Ovary (tissue), 3 donors: ENCODE measurements around the gene TSKU.

Source experiments
- CTCF ChIP-seq, 3 donors: fragments of 450-650 bp in 2 of 3; fragments of 200-600 bp in 1 of 3; IDR thresholded peaks; one replicate each; pipeline versions ENCODE4 v1.5.1 to v1.8.0; 2016 to 2022; ENCODE audit warnings: antibody characterized with exemption in 3 of 3, mild to moderate bottlenecking in 1 of 3
- EP300 ChIP-seq: sonication (generic); formaldehyde crosslinking; IDR thresholded peaks from one replicate; pipeline ENCODE4 v1.6.1; 2017; ENCODE audit warnings: antibody characterized with exemption
- donor health status: DM: no; HTN: no; CAD: no.

- TF ChIP-seq CTCF (IDR thresholded peaks at IDR 0.05) (no peak), EP300 (no peak)
Observed at GRCh38 chr11:76796511-76797198, 13.5 kb downstream of the TSKU start.
